Measurements from ENCODE around the gene TEX50. TPM values are rescaled to one million over a fixed set of nuclear protein-coding genes. Genes with fewer than 3 reads are reported as not detected.
"Not testable (repeated sequence)": the region's sequence is repeated elsewhere in the genome, so short reads cannot be mapped to it uniquely, and the experiment has no call there.

TEX50 gene
- total RNA-seq, 1 experiment from 2014 or later: not detected

- H3K9me3 Mint-ChIP-seq (ENCODE audit: unreplicated experiment): peaks cover 14% of the 10 kb centered on the region
- BruUV-seq (replicated peaks): TSS peak; percentile 67
- no peak for TF ChIP-seq CTCF (IDR thresholded peaks at IDR 0.05; ENCODE audit: unreplicated experiment)
- CTCF ChIA-PET: interaction anchor here (1.0 kb wide), 1 partner anchor 10 kb away, joined by 4 read pairs; no protein-coding TSS in a partner anchor
- no peaks in the 10 kb centered on the region for H3K27me3 Mint-ChIP-seq (ENCODE audit: insufficient read depth, unreplicated experiment)
- H3K4me3 Mint-ChIP-seq (ENCODE audit: unreplicated experiment): no peak overlapping the region
- DNase-seq (ENCODE audit: unreplicated experiment): no peak
- H3K4me1 Mint-ChIP-seq (ENCODE audit: insufficient read depth, unreplicated experiment): peaks cover 5% of the 10 kb centered on the region
- no peaks in the 10 kb centered on the region for H3K36me3 Mint-ChIP-seq (ENCODE audit: insufficient read depth, unreplicated experiment)
- intact Hi-C loops (cut with micrococcal nuclease): no loop called here
- POLR2A ChIA-PET: interaction anchor here (1.2 to 5.3 kb wide), 3 partner anchors 9 to 161 kb away, joined by 3 to 36 read pairs (median 6); partner anchors contain the start of genes KLHL20 and PRDX6
- peak overlapping the region; percentile 4 for H3K27ac Mint-ChIP-seq (ENCODE audit: low read depth, unreplicated experiment)
Observed at GRCh38 chr1:173638043-173639021, 3.2 kb downstream of the TEX50 start.

GRCh38 chr1:173639102-173639501 lies 4.0 kb downstream of the TEX50 start:
- Mint-ChIP-seq H3K27me3 (ENCODE audit: insufficient read depth, unreplicated experiment) (no peaks in the 10 kb centered on the region), H3K27ac (ENCODE audit: low read depth, unreplicated experiment) (peak overlapping the region; percentile 4), H3K4me1 (ENCODE audit: insufficient read depth, unreplicated experiment) (peaks cover 5% of the 10 kb centered on the region), H3K9me3 (ENCODE audit: unreplicated experiment) (peaks cover 12% of the 10 kb centered on the region), H3K4me3 (ENCODE audit: unreplicated experiment) (no peak overlapping the region), H3K36me3 (ENCODE audit: insufficient read depth, unreplicated experiment) (no peaks in the 10 kb centered on the region)
- ChIA-PET POLR2A (interaction anchor here (1.2 to 5.3 kb wide), 3 partner anchors 9 to 162 kb away, joined by 3 to 36 read pairs (median 6); partner anchors contain the start of genes KLHL20 and PRDX6), CTCF (interaction anchor here (1.0 kb wide), 1 partner anchor 11 kb away, joined by 4 read pairs; no protein-coding TSS in a partner anchor)
- BruUV-seq (replicated peaks): no TSS peak
- TF ChIP-seq CTCF (IDR thresholded peaks at IDR 0.05; ENCODE audit: unreplicated experiment): no peak
- intact Hi-C loops (cut with micrococcal nuclease): no loop called here
- DNase-seq (ENCODE audit: unreplicated experiment): no peak

- ChIA-PET CTCF (interaction anchor here (0.6 to 1.2 kb wide), 5 partner anchors 64 to 231 kb away, joined by 3 to 8 read pairs (median 4); partner anchors contain the start of gene KLHL20), POLR2A (interaction anchor here (0.7 to 5.3 kb wide), 5 partner anchors 38 to 165 kb away, joined by 3 to 36 read pairs (median 4); partner anchors contain the start of genes KLHL20 and PRDX6)
- H3K4me3 Mint-ChIP-seq (ENCODE audit: unreplicated experiment); H3K9me3 Mint-ChIP-seq (ENCODE audit: unreplicated experiment); H3K36me3 Mint-ChIP-seq (ENCODE audit: insufficient read depth, unreplicated experiment); intact Hi-C loops (cut with micrococcal nuclease); BruUV-seq (replicated peaks); H3K4me1 Mint-ChIP-seq (ENCODE audit: insufficient read depth, unreplicated experiment); H3K27me3 Mint-ChIP-seq (ENCODE audit: insufficient read depth, unreplicated experiment): not testable (repeated sequence)
- peak overlapping the region; percentile 96 for H3K27ac Mint-ChIP-seq (ENCODE audit: low read depth, unreplicated experiment)
- DNase-seq (ENCODE audit: unreplicated experiment): peak; percentile 29
Observed at GRCh38 chr1:173642450-173643139, 7.5 kb downstream of the TEX50 start.

- Mint-ChIP-seq H3K27ac (ENCODE audit: low read depth, unreplicated experiment) (no peak overlapping the region), H3K9me3 (ENCODE audit: unreplicated experiment) (peaks cover 4% of the 10 kb centered on the region), H3K27me3 (ENCODE audit: insufficient read depth, unreplicated experiment) (no peaks in the 10 kb centered on the region), H3K36me3 (ENCODE audit: insufficient read depth, unreplicated experiment) (no peaks in the 10 kb centered on the region), H3K4me1 (ENCODE audit: insufficient read depth, unreplicated experiment) (peaks cover 5% of the 10 kb centered on the region), H3K4me3 (ENCODE audit: unreplicated experiment) (no peak overlapping the region)
- POLR2A ChIA-PET: no interaction called here
- no peak for DNase-seq (ENCODE audit: unreplicated experiment)
- CTCF ChIA-PET: interaction anchor here (0.6 to 1.1 kb wide), 2 partner anchors 10 to 117 kb away, joined by 3 read pairs; no protein-coding TSS in a partner anchor
- no peak for TF ChIP-seq CTCF (IDR thresholded peaks at IDR 0.05; ENCODE audit: unreplicated experiment)
- no TSS peak for BruUV-seq (replicated peaks)
- intact Hi-C loops (cut with micrococcal nuclease): no loop called here
Observed at GRCh38 chr1:173646656-173647055, 11.5 kb downstream of the TEX50 start.

Measured in MCF 10A (cell line).